Frontal cortex (tissue), 4 donors: ENCODE data around the gene HERC5. TPM values are rescaled to one million over a fixed set of nuclear protein-coding genes. Genes with fewer than 3 reads are reported as not detected.
"Not testable (repeated sequence)": the region's sequence is repeated elsewhere in the genome, so short reads cannot be mapped to it uniquely, and the experiment has no call there.

ENCODE experiments used
- DNase-seq, 2 donors: peaks; one replicate each; pipeline ENCODE4 v3.0.0; 2012; ENCODE audit warnings: low spot score in 2 of 2
- FAIRE-seq: peaks from 2 replicates; lab custom pipeline; 2012; peaks lifted over from hg19 to GRCh38; lab: Jason Lieb, UNC
- total RNA-seq: library from RNA; depleted of rRNA; stranded (reverse); fragments of >200 nt; gene quantifications from one replicate; pipeline ENCODE4 v1.2.3, GENCODE V29; 2014
- donor health status: control.
- donor health status: control.
- donor health status: control.

The HERC5 gene
- total RNA-seq, 1 donor from 2014 or later, result 2.4 TPM

DNA sequence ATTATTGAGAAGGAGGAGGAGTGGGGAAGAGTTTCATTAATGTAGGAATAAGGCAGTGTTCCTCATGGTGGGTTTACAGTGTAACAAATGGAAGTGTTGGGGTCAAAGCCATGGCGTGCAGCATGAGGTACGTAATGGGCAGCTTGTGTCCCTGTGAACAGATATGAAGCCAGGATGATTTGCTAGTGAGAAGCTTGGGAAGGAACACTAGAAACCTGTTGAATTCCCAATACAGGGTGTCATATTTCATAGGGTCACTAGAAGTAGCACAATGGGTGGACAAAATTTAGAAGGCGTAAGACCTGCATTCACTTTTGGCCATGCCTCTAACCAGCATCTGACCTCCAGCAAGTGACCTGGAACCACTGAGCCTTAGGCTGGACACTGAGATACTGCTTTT lies 59.8 kb downstream of the HERC5 start:
- DNase-seq, result no peak

DNA sequence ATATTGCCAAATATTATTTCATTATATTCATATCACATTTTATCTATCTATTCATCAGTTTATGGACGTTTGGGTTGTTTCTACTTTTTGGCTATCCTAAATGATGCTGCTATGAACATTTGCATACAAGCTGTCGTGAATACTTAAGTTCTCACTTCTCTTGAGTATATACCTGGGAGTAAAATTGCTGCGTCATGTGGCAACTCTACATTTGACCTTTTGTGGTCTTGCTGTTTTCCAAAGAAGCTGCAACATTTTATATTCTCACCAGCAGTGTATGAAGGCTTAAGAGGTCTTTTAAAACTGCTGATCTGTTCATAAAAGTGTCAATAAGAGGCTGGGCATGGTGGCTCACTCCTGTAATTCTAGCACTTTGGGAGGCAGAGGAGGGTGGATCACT lies 60.9 kb downstream of the HERC5 start:
- FAIRE-seq (no peak), DNase-seq (no peak)

More for the DNA sequence above, 59.8 kb downstream of the HERC5 start:
- no peak for FAIRE-seq

DNA sequence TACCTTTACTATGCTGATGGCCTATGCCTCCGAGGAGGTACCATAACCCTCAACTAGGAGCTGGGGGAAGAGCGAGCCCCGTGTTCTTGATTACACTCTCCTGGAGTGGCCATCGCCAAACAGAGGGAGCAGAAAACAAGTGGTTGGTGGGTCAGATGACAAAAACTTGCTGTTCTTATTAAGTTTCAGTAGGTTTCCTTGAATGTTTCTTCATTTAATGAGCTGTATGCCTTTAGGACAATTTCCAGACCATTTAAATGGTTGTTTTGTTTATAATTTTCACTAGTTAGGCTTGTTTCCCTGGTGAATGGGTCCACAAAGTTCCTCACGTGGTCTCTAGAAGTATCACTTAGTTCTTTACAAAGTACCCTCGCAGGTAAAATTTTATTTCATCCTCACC lies 62.0 kb downstream of the HERC5 start:
- FAIRE-seq (no peak), DNase-seq (no peak)

DNA sequence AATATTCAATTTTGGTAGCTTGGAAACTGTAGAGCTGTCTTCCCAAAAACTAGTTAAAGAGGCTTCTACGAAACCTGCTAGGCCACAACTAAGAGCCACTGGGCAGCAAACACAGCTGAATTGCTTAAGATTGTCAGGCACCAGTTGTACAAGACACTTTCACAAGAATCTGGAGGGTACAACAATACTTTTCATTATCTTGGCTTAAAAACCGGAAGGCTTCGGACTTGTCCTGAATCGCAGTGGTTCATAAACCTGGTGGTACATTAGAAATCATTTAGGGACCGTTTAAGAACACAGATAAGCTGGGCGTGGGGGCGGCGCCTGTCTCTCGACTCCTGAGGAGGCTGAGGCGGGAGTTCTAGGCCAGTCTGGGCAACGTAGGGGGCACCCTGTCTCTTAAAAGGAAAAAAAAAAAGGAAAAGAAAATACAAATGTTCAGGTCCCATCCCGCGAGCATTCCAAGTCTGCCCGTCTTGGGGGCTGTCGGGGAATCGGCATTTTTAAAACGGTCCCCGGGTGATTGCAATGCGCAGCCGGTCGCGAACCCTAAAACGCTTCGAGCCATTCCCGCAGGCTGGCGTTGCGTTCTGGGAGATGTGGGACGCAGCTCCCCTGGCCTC lies 65.9 kb downstream of the HERC5 start:
- no peak for FAIRE-seq
- DNase-seq, result peak in 1 of 2 donors; percentile 18

DNA sequence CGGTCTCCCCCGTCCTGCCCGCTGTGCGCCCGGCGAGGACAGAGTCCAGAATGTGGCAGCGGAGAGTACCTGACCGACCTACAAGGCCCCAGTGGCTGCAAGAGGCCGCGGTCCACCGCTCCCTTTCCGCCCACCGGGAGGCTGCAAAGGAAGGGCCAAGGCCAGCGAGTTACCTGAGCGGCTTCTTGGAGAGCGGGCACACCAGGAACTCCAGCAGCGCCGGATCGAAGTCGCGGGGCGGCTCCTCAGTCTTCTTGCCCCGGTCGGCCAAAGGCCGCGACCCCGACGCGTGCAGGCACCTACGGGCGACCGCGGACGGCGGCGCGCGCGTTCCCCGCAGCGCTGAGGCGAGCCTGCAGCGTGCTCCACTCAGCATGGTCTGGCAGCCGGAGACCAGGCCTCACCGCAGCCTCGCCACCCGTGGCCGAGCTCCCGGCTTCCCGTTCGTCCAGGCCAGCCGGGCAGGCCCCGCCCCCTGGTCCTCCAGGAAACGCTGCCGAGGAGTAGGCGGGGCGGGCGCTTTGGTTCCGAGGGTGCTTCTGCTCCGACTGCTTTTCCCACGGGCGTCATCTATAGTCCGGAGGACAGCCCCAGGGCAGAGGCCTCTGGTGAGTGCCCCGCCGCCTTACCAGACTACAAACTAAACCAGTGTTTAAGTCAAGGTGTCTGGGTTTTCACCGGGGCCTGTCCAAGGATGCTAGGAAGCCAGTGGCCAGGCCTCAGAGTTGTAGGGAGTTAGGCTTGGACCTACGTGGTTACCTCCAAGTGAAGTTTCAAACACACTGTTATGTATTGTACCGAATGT lies 66.6 kb downstream of the HERC5 start, which contains the start of gene PYURF:
Gene PYURF, minus strand, starts transcription at position 452 of the 805 bp plus-strand sequence. Its CDS starts 76 bp downstream, at position 376.
- FAIRE-seq, result no peak
- peak; percentile 82 to 83 for DNase-seq

DNA sequence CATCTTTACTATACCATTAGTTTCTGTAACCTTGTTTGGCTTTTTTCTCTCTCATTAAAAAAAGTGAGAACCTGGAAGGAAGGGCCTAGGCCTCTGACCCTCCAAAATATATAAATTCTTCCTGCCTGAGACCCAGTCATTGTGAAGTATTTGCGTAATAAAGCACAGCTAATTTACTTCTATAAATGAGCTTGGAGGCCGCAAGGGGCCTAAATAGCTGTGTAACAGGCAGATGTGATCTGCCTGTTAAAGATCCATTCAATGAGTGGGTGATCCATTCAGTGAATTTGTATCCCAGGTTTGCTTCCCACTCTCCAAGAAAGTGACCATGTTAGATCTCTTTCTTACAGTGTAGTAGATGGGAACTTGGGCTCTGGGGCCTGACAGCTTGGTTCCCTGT lies 67.3 kb downstream of the HERC5 start:
- DNase-seq, result peak in 1 of 2 donors; percentile 9

DNA sequence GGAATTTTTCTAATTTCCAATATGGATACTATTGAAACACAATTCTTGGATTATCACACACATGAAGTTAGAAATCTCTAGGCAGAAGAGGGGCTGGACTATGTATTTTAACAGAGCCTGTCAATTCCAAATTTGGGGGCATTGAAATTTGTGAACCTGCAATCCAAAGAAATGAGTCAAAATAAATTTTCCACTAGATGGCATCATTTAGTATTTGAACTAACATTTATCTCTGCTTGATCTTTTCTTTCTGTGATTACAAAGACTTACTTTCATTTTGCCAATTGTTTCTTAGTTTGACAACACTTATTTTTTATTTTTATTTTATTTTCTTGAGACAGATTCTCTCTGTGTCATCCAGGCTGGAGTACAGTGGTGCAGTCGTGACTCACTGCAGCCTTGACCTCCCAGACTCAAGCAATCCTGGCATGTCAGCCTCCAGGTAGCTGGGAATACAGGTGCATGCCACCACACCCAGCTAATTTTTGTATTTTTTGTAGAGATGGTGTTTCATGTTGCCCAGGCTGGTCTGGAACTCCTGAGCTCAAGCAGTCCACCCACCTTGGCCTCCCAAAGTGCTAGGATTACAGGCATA lies 69.4 kb downstream of the HERC5 start:
- peak in 1 of 2 donors; percentile 31 for DNase-seq
- FAIRE-seq, result peak; percentile 55

More for the DNA sequence above, 67.3 kb downstream of the HERC5 start:
- FAIRE-seq, result no peak

DNA sequence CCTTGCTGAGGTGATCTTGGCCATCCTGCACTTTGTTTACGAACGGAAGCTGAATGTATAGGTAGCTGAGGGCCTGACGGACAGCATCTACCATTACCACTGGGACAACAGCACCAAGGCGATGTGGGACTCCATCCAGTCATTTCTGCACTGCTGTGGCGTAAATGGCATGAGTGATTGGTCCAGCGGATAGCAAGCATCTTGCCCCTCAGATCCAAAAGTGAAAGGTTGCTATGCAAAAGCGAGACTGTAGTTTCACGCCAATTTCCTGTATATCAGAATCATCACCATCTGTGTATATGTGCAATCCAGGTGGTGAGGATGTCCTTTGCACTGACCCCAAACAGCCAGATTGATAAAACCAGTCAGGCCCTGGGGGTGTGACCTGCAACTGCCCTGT lies 70.9 kb downstream of the HERC5 start:
- DNase-seq (no peak), FAIRE-seq (no peak)

DNA sequence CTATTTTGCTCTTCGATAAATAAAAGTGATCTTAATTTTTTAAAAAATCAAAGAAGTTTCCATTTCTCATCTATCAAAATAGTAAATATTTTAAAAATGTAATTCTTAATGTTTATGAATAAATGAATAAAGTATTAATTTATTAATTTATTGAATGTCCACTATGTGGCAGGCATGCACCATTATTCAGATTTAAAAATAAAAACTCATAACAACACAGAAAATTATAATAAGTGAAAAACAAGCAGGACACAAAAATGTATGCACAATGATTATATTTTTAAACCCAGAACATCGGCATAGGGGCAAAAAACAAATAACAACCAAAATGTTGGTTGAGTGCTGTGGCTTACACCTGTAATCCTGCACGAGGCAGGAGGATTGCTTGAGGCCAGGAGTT lies 71.9 kb downstream of the HERC5 start:
- no peak for DNase-seq

DNA sequence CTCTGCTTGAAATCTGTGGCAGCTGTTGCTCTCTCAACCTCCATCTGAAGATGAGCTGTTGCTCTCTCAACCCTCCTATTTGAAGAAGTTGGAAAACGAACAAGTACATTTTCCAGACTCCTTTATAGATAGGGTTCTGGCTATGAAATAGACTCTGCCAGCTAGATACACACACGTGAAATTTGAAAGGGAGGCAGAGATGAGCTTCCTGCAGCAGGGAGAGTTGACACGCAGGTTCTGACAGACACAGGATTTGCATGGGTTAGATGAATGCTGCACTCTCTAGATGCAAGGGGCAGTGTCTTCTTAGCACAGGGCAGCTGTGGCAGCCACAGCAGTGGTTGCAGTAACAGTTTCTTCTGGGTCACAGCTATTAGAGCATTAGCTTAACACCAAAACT lies 74.6 kb downstream of the HERC5 start:
- no peak for DNase-seq
- FAIRE-seq, result no peak

More for the DNA sequence above, 71.9 kb downstream of the HERC5 start:
- peak; percentile 91 for FAIRE-seq

DNA sequence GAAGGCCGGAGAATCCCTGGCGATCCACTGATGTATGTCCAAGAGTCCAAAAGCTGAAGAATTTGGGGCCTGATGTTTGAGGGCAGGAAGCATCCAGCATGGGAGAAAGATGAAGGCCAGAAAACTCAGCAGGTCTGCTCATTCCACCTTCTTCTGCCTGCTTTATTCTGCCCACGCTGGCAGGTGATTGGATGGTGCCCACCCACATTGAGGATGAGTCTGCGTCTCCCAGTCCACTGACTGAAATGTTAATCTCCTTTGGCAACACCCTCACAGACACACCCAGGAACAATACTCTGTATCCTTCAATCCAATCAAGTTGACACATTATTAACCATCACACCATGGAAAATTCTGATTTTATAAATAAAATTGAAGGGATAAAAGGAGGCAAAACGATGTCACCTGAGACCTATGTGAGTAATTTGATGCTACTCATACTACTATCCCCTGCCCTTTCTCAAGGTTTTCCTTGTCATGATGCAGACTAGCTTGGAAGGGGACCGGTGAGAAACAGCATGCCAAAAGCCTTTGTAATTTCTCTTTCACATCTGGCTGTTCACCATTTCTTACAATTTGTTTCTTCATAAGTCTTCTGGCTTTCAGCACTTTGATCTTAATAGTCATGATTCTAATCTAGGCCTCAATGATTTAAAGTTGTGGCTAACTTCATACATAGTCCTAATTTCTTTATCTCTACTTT lies 76.3 kb downstream of the HERC5 start:
- DNase-seq, result no peak
- FAIRE-seq, result no peak

DNA sequence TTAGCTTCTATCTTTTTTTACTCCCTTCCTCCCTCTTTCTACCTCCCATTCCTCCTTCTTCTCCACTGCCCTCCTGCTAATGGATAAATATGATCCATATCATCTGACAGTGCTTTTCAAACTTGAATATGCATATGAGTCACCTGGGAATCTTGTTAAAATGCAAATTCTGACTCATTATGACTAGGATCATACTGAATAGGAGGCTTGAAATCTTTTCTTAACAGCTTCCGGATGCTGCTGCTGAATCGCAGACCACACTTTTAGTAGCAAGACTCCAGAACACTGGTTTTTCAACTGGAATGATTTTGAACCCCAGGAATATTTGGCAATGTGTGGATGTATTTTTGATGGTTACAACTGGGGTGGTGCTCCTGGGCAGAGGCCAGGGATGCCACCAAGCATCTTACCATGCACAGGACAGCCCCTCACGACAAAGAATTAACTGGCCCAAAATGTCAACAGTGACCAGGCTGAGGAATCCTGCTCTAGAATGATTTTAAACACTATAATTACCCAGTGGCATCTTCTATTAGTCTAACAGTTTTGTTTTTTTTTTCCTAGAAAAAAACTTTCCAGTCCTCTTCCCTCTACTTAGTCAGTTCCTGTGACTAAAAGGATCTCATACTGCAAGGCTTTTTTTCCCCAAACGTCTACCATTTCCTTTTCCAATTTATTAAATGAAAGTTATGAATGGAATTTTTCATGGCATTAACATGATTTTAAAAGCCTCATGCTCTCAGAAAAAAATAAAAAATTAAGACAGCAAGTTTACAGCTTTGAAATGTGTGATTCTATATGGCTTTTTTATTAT lies 77.2 kb downstream of the HERC5 start:
- FAIRE-seq (no peak), DNase-seq (no peak)

DNA sequence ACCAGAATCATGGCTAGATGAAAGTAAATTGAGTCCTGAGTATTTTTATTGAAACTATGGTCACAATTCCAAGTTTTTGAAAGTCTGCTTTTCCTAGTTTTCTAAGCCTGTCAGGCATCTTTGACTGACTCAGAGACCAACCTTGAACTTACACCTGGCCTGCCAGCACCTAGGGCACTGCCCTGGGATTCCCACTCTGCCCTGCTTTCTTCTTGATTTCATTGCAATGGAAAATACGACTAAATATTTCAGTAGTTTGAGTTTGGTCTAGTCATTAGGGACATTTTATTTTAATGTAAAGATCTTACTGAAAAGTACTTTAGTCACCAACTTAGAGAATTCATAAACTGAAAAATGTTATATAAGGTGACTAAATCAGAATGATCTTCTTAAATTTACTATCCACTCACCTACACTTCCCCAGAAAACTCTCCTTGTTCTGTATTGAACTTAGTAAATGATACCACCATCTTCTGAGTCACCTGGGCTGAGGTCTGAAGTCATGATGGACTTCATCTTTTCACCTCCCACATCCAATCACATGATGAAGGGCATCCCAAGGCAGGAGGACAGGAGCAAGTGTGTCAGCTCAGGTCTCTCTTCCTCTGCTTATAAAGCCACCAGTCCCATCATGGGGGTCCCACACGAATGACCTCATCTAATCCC lies 78.3 kb downstream of the HERC5 start:
- FAIRE-seq, result no peak
- no peak for DNase-seq

DNA sequence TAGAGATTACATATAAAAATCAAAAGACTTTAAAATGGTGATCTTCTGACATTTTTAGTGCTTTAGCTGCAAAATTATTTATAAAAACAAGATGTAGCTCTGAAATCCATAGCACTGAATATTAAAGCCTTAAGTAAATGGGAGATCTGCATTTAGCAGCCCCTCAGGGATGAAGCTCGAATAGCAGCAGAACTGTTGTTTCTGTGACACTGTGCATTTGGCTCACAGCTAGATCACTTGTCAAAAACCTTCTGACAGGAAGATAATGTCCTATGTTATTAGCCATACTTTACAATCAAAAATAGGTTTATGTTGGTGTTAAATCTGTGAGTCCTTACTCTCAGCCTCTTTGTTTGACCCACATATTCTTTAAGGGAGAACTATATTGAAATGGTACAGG lies 80.8 kb downstream of the HERC5 start:
- no peak for FAIRE-seq
- no peak for DNase-seq

DNA sequence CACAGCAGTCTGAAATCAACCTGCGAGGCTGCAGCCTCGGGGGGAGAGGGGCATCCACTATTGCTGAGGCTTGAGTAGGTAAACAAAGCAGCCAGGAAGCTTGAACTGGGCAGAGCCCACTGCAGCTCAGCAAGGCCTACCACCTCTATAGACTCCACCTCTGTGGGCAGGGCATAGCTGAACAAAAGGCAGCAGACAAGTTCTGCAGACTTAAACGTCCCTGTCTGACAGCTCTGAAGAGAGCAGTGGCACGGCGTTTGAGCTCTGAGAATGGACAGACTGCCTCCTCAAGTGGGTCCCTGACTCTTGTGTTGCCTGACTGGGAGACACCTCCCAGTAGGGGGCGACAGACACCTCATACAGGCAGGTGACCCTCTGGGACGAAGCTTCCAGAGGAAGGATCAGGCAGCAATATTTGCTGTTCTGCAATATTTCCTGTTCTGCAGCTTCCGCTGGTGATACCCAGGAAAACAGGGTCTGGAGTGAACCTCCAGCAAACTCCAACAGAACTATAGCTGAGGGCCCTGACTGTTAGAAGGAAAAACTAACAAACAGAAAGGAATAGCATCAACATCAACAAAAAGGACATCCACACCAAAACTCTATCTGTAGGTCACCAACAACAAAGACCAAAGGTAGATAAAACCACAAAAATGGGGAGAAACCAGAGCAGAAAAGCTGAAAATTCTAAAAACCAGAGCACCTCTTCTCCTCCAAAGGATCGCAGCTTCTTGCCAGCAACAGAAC lies 82.6 kb downstream of the HERC5 start:
- FAIRE-seq, DNase-seq: not testable (repeated sequence)

DNA sequence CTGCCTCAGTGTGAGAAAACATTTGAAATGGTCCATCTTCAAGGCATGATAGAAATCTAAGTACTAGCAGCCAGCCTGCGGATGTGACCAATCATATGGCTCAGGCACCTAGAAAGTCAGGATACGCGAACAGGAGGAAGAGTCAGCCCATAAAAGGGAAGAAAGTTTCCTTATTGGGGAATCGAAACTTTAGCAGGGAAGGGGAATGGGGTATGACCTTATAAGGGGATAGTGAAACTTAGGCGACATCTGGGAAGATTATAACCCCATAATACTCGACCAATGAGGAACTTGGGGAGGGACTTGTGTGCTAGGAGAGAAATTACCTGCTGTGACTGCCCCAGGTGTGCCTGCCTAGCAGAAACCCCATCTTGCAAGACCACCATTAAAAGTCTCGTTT lies 92.9 kb downstream of the HERC5 start:
- DNase-seq (no peak), FAIRE-seq (no peak)
